ENCODE measurements around the gene TSPEAR.
A peak's percentile ranks its signal among the peaks of the same experiment; 100 is the strongest.
"Not testable (repeated sequence)": the region's sequence is repeated elsewhere in the genome, so short reads cannot be mapped to it uniquely, and the experiment has no call there.

The TSPEAR gene

DNA sequence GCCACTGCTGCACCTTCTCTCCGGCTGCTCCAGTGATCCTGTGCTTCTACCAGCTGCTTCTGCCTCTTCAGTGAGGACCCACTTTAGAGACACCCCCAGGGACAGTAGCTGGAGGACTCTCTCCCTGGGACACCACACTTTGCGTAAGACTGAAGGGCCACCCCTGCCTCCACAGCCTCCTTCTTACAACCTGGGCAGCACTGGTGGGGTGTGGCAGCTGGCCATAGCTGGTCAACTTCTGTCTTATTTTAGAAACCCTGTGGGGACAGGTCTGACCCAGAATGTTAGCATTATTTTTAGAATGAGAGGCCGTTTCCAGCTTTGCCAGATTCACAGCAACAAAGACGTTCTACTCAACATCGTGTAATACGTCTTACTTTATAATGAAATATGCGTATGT, 85.6 kb downstream of the TSPEAR start:
- DNase-seq, result no peak

DNA sequence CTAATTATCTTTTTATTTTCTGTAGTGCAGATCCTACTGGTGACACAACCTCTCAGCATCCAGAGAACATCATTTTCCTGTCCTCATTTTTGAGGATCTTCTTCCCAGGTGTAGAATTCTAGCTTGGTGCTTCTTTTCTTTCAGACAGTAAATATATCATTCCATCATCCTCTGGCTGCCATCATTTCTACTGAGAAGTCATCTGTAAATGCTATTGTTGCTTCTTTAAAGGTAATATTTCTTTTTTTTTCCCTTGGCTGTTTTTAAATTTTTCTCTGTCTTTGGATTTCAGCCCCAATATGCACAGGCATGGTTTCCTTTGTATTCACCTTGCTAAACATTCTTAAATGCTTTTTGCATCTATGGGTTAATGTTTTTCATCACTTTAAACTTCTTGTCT, 87.8 kb downstream of the TSPEAR start:
- DNase-seq, result no peak

- DNase-seq, result no peak
Measured at GRCh38 chr21:44619886-44620285, 91.5 kb downstream of the TSPEAR start.

DNA sequence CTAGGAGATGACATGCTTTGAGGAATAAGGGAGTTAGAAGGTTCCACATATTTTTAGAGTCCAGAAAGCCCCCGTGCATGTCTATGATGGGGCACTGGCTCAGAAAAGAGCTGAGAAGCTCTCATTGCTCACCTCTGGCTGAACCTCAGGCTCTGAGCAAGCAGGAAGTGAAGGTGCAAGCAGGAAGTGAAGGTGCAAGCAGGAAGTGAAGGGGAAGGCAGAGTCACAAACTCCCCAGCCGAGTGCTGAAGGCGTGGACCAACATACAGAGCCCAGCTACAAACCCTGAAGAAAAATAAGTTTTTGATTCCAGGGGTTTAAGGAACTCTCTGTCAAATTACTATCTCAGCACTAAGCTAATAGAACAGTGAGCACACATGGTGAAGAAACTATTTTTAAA, 92.5 kb downstream of the TSPEAR start:
- DNase-seq, result peak; percentile 23

GRCh38 chr21:44618504-44618903, 92.9 kb downstream of the TSPEAR start:
- no peak for DNase-seq

DNA sequence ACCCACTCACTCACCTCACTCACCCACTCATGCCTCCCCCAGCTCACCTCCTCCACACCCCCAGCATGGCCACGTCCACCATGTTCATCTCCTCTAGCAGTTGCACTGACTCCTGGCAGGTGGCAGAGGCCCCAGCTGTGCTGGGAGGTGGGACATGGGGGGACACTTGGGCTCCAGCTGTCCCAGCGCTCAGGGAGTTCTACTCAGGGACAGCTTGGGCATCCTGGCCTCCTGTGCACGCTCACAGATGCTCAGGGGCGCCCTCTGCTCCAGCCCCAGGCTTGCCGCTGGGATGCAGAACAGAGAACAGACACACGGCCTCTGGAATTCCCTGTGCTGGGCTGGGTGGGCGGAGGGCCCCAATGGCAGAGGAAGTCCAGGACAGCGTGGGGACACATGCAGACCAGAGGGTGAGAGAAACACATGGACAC, 94.3 kb downstream of the TSPEAR start:
- no peak for DNase-seq

DNA sequence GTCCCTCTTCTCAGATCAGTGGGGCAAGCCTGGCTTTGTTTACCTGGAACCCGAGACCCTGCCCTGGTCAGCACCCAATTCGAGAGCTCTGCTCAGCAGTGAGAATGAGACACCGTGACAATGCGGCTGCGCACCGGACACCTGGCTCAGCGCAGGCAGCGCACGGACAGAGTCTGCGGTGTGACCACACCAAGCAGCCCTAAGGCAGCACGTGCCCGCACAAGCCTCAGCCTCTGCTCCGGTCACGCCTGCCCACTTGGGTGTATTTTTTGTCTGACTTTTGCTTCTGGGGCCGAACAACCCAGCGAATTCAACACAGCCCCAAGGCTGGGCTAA, 94.8 kb downstream of the TSPEAR start:
- DNase-seq, result no peak

DNA sequence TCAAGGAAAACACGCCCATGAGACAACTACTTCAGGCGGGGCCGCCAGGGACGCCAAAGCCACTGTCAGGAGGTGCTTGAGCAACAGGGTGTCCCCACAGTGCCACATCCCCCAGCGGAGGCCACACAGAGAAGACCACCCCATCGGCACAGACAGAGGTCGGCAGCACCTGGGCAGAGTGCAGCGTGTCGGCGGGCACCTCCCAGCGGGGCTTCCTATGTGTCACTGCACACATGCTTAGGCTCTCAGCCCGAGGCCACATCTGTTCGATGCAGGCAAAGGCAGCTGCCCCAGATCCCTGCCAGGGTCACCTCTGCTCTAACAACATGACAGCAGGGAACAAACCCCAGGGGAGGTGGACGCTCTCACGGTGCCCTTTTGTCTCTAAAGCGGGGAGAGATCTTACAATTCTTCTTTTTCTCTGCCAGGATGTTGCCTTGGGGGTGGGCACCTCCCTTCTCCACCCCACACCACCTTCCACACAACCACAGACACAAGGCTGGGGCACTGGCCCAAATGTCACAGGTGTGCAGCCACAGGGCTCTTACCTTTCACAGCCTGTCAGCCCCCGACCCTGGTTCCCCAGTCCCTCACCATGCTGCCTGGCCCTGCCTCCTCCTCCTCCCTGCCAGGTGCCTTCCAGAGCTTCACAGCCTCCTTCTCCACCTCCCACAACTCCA, 95.3 kb downstream of the TSPEAR start:
- DNase-seq, result no peak

DNA sequence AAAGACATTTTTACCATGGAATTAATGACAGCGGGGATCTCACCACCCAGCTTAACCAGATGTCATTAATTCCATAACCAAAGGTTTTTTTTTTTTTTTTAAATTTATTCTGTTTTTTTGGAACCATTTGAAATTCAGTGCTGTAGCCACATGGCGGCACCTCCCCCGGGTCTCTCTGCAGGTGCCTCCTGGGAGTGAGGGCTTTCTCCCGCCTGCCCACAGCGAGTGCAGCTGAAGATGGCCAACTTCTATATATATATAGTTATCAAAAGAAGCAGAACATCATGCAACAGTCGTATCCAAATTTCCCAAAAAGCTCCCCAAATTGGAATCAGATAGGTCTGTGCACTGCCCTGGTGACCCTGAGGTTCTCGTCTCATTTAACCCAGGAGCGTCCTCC, 95.9 kb downstream of the TSPEAR start:
- DNase-seq, result no peak

- no peak for DNase-seq
Measured at GRCh38 chr21:44614961-44615391, 96.4 kb downstream of the TSPEAR start.

- DNase-seq, result no peak
Measured at GRCh38 chr21:44614161-44614631, 97.2 kb downstream of the TSPEAR start.

- no peak for DNase-seq
Measured at GRCh38 chr21:44613386-44614155, 97.8 kb downstream of the TSPEAR start.

DNA sequence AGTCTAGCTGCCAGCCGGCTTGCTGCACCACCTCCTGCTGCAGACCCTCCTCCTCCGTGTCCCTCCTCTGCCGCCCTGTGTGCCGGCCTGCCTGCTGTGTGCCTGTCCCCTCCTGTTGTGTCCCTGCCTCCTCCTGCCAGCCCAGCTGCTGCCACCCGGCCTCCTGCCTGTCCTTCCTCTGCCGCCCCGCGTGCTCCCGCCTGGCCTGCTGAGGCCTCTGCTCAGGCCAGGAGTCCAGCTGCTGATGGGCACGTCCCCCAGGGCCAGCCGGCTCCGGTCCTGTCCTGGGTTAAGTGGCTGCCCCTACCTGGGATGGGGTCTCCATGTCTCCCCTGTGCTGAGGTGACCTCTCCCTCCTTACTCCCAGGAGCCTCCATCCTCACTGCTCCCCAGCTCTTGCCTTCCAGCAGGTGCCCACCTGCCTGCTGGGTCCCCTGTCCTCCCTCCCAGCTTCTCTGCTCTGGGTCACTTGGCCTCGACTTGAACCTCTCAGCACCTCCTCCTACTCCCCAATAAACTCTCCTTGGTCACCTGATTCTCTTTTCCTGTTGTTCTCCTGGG, 98.6 kb downstream of the TSPEAR start:
- no peak for DNase-seq

DNA sequence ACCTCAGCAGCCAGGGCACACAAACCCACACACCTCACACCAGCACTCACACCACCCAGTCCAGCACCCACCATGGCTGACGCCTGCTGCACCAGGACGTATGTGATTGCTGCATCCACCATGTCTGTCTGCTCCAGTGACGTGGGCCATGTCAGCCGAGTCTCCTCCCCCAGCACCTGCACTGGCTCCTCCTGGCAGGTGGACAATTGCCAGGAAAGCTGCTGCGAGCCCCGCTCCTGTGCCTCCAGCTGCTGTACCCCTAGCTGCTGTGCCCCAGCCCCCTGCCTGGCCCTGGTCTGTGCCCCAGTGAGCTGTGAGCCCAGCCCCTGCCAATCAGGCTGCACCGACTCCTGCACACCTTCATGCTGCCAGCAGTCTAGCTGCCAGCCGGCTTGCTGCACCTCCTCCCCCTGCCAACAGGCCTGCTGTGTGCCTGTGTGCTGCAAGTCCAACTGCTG, 99.3 kb downstream of the TSPEAR start, which contains the start of gene KRTAP10-8:
Gene KRTAP10-8, plus strand, starts transcription at position 51 of the 458 bp plus-strand sequence. Its CDS starts 22 bp downstream, at position 73.
- DNase-seq, result no peak

DNA sequence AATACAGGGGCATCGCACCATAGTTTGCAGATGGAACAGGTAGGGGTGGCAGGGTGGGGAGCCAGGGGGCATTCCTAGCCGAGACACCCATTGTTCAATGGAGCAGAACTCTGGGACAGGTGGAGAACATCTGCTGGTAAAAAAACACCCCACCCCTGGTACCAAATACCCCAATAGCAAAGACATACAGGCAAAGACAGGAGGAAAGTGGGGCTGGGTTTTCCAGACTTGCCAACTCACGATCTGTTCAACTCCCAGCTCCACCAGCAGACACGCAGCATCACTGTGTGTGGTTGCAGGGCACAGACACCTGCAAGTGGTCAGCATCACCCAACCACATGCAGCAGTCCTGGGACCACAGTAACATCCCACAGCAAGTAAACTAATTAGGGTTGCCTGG, 99.8 kb downstream of the TSPEAR start:
- no peak for DNase-seq

- DNase-seq, result not testable (repeated sequence)
Measured at GRCh38 chr21:44610157-44610843, 101.1 kb downstream of the TSPEAR start.

- DNase-seq, result no peak
Measured at GRCh38 chr21:44609193-44609592, 102.2 kb downstream of the TSPEAR start.

GRCh38 chr21:44606495-44606894, 104.9 kb downstream of the TSPEAR start:
- no peak for DNase-seq

DNA sequence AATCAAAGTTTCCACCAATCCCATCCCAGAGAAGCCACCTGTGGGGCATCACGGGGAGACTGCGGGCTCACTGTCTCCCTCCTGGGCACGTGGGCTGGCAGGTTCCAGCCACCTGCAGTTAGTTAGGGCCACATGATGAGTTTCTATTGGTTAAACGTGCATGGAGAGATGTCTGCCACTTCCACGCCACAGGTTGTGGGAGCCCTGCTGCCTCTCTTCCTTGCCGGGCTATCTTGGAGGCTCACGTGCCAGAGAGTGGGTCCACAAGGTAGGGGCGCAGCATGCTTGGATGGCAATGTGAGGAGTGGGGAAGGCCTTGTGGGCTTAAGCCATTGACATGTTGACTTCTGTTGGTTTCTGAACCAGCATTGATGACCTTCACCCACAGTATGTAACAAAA, 107.5 kb downstream of the TSPEAR start:
- no peak for DNase-seq

GRCh38 chr21:44603109-44603875, 108.1 kb downstream of the TSPEAR start:
- no peak for DNase-seq

- DNase-seq, result no peak
Measured at GRCh38 chr21:44602463-44602850, 108.9 kb downstream of the TSPEAR start.

All from effector CD8-positive, alpha-beta T cell (primary cell).